ENCODE measurements around the gene PODN. TPM values are rescaled to one million over a fixed set of nuclear protein-coding genes. Genes with fewer than 3 reads are reported as not detected.

Gene PODN
- total RNA-seq, 1 experiment from 2014 or later = 0.17 TPM

- H3K79me2 ChIP-seq (ENCODE audit: insufficient read depth, low read length) = no peaks in the 10 kb centered on the region
- H3K18ac ChIP-seq (ENCODE audit: insufficient read length, low read depth, low read length) = no peak overlapping the region
- no peak overlapping the region for H2BK12ac ChIP-seq (ENCODE audit: insufficient read length, low read depth, low read length)
- no peaks in the 10 kb centered on the region for H3K23me2 ChIP-seq (ENCODE audit: insufficient read length, low read depth, low read length, poor library complexity, severe bottlenecking)
- H3K4ac ChIP-seq (ENCODE audit: low read depth, low read length) = no peak overlapping the region
- Mint-ChIP-seq H3K4me1 (peaks cover 37 to 54% of the 10 kb centered on the region in 2 experiments), H3K9me3 (peaks cover 4 to 9% of the 10 kb centered on the region in 2 experiments; a peak in 2 of 5 replicates), H3K27me3 (ENCODE audit: low read depth) (peaks cover 27% of the 10 kb centered on the region), H3K36me3 (ENCODE audit: insufficient read depth in 1 of 3, low read depth in 3 of 3) (no peaks in the 10 kb centered on the region), H3K4me3 (no peak overlapping the region), H3K27ac (peak overlapping the region in 1 of 3 experiments; percentile 46; a peak in 1 of 7 replicates)
- H4K20me1 ChIP-seq (ENCODE audit: control insufficient read depth, insufficient read depth, insufficient read length) = peaks cover 2% of the 10 kb centered on the region
- H3T11ph ChIP-seq (ENCODE audit: low read length) = no peak overlapping the region
- H3K79me1 ChIP-seq (ENCODE audit: insufficient read depth, low read depth, low read length, poor library complexity, severe bottlenecking) = no peaks in the 10 kb centered on the region
- no peak overlapping the region for H4K5ac ChIP-seq (ENCODE audit: insufficient read length, low read depth, low read length)
- H2AFZ ChIP-seq (ENCODE audit: low read length) = no peak overlapping the region
- no peak overlapping the region for H3K23ac ChIP-seq (ENCODE audit: insufficient read length, low read depth, low read length)
- H2BK120ac ChIP-seq (ENCODE audit: low read depth, low read length, poor library complexity, severe bottlenecking) = no peak overlapping the region
- H2AK5ac ChIP-seq (ENCODE audit: insufficient read length, low read length) = no peak overlapping the region
- no peak overlapping the region for H2BK15ac ChIP-seq (ENCODE audit: low read depth, low read length)
- no peak overlapping the region for H3K4me2 ChIP-seq (ENCODE audit: insufficient read depth, insufficient read length, low read length)
- no peaks in the 10 kb centered on the region for H3K27me3 ChIP-seq (ENCODE audit: insufficient read depth, low read length)
- H3K9me3 ChIP-seq (ENCODE audit: control insufficient read depth, low read depth, low read length) = no peaks in the 10 kb centered on the region
- no peak overlapping the region for H4K8ac ChIP-seq (replicated peaks; ENCODE audit: insufficient read length, low read depth, low read length)
- no peak overlapping the region for H2BK5ac ChIP-seq (ENCODE audit: insufficient read length, low read length)
- H2BK20ac ChIP-seq (ENCODE audit: low read depth, low read length, poor library complexity, severe bottlenecking) = no peak overlapping the region
- no CpG with 5 or more reads among the region's 24 CpGs for WGBS (ENCODE audit: extremely low coverage, insufficient read length, low lambda C conversion rate)
- H3K27ac ChIP-seq (ENCODE audit: insufficient read length, low read depth, low read length) = no peak overlapping the region
- H3K9ac ChIP-seq (ENCODE audit: extremely low read depth, insufficient read length, low read length) = no peak overlapping the region
- H3K14ac ChIP-seq (ENCODE audit: insufficient read depth, low read length) = peak overlapping the region; percentile 24; the same call in 1 of the 2 replicates
- no peak overlapping the region for H3K56ac ChIP-seq (ENCODE audit: insufficient read length, low read depth, low read length)
- H4K91ac ChIP-seq (ENCODE audit: insufficient read length, low read depth, low read length) = no peak overlapping the region
- no peak for TF ChIP-seq CTCF (conservative IDR thresholded peaks at IDR 0.05)
- H3K4me1 ChIP-seq (ENCODE audit: insufficient read depth, low read length) = peaks cover 3% of the 10 kb centered on the region
- no peak for DNase-seq
Observed at GRCh38 chr1:53114581-53115400, 52.8 kb downstream of the PODN start.

Data from H9 (cell line).